HEK293T (cell line): ENCODE data around the gene IL31.
"Not testable (repeated sequence)": the region's sequence is repeated elsewhere in the genome, so short reads cannot be mapped to it uniquely, and the experiment has no call there.

Experiments used
- CTCF ChIA-PET: fragments of 350-600 bp; formaldehyde crosslinking; extraction: SDS; loops from one replicate; lab custom pipeline; 2021; ENCODE audit warnings: antibody characterized with exemption, inconsistent platforms; lab: Yijun Ruan, JAX
- POLR2A ChIA-PET: fragments of 350-600 bp; formaldehyde crosslinking; extraction: SDS; loops from one replicate; lab custom pipeline; 2020; ENCODE audit warnings: antibody characterized with exemption, inconsistent platforms; lab: Yijun Ruan, JAX
- DNase-seq: peaks from one replicate; pipeline ENCODE4 v3.0.0; 2012; ENCODE audit warnings: mixed read lengths; ENCODE audit errors: extremely low spot score
- ARNT ChIP-seq: fragments of 450-650 bp; IDR thresholded peaks from 2 replicates; pipeline ENCODE4 v1.6.1; 2017; ENCODE audit warnings: mild to moderate bottlenecking
- BHLHE40 ChIP-seq: fragments of 450-650 bp; IDR thresholded peaks from 2 replicates; pipeline ENCODE4 v1.6.1; 2016; ENCODE audit warnings: mild to moderate bottlenecking, moderate library complexity, borderline replicate concordance
- CTBP1 ChIP-seq: fragments of 450-650 bp; IDR thresholded peaks from 2 replicates; pipeline ENCODE4 v1.6.1; 2016; ENCODE audit warnings: borderline replicate concordance
- ELF4 ChIP-seq: fragments of 450-650 bp; IDR thresholded peaks from 2 replicates; pipeline ENCODE4 v1.6.1; 2017; ENCODE audit warnings: antibody characterized with exemption
- FOXA1 ChIP-seq: fragments of 450-650 bp; IDR thresholded peaks from 2 replicates; pipeline ENCODE4 v1.6.1; 2016; ENCODE audit warnings: mild to moderate bottlenecking
- FOXK2 ChIP-seq: fragments of 450-650 bp; IDR thresholded peaks from 2 replicates; pipeline ENCODE4 v1.6.1; 2016; ENCODE audit warnings: mild to moderate bottlenecking
- FOXM1 ChIP-seq: fragments of 450-650 bp; IDR thresholded peaks from 2 replicates; pipeline ENCODE4 v1.6.1; 2017; ENCODE audit warnings: mild to moderate bottlenecking, borderline replicate concordance
- HDGF ChIP-seq: fragments of 450-650 bp; IDR thresholded peaks from 2 replicates; pipeline ENCODE4 v1.6.1; 2017; ENCODE audit warnings: antibody characterized with exemption, borderline replicate concordance
- L3MBTL2 ChIP-seq: fragments of 450-650 bp; conservative IDR thresholded peaks from 2 replicates; pipeline ENCODE4 v1.6.1; 2016; ENCODE audit warnings: mild to moderate bottlenecking
- LEF1 ChIP-seq: fragments of 450-650 bp; IDR thresholded peaks from 2 replicates; pipeline ENCODE4 v1.6.1; 2017; ENCODE audit warnings: mild to moderate bottlenecking, borderline replicate concordance
- NFRKB ChIP-seq: fragments of 450-650 bp; IDR thresholded peaks from 2 replicates; pipeline ENCODE4 v1.6.1; 2016; ENCODE audit warnings: mild to moderate bottlenecking, moderate library complexity
- SP1 ChIP-seq: fragments of 450-650 bp; IDR thresholded peaks from 2 replicates; pipeline ENCODE4 v1.6.1; 2017
- SUZ12 ChIP-seq: fragments of 450-650 bp; IDR thresholded peaks from 2 replicates; pipeline ENCODE4 v1.6.1; 2016; ENCODE audit warnings: mild to moderate bottlenecking
- TARDBP ChIP-seq: fragments of 450-650 bp; IDR thresholded peaks from 2 replicates; pipeline ENCODE4 v1.6.1; 2016
- ZNF384 ChIP-seq: fragments of 450-650 bp; IDR thresholded peaks from 2 replicates; pipeline ENCODE4 v1.6.1; 2016
- TF ChIP-seq, protein P1 (sequence below): fragments of 450-650 bp; IDR thresholded peaks from 2 replicates; pipeline ENCODE4 v1.6.1; 2016

IL31 gene

DNA sequence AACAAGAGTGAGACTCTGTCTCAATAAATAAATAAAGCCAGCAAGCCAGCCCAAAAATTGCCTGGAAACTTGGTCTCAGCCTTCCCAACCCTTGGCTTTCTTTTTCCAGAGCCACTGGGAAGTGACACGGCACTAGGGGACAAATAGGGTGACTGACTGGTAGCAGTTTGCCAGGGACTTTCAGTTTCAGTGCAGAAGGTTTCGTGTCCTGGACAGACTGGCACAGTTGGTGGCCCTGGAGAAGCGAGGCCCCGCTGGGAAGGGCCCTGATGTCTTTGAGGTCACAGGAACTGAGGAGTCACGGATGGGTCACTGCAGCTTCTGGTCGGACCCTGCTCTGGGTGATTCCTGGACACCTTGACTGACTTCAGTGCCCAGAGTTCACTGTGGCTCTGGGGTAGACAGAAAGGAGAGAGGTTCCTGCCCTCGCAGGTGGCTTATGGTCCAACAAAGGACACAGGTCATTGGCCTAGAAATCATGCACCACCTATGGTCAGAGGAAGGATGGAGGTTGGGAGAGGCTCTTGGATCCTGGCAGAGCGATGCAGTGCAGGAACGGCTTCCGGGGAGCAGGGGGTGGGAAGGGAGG is 11.6 kb upstream of the IL31 start:
- DNase-seq: no peak
- ChIA-PET CTCF (interaction anchor here (0.6 kb wide), 1 partner anchor 34 kb away, joined by 3 read pairs; no protein-coding TSS in a partner anchor), POLR2A (no interaction called here)
- TF ChIP-seq, protein P1, sequence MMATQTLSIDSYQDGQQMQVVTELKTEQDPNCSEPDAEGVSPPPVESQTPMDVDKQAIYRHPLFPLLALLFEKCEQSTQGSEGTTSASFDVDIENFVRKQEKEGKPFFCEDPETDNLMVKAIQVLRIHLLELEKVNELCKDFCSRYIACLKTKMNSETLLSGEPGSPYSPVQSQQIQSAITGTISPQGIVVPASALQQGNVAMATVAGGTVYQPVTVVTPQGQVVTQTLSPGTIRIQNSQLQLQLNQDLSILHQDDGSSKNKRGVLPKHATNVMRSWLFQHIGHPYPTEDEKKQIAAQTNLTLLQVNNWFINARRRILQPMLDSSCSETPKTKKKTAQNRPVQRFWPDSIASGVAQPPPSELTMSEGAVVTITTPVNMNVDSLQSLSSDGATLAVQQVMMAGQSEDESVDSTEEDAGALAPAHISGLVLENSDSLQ: no peak

DNA sequence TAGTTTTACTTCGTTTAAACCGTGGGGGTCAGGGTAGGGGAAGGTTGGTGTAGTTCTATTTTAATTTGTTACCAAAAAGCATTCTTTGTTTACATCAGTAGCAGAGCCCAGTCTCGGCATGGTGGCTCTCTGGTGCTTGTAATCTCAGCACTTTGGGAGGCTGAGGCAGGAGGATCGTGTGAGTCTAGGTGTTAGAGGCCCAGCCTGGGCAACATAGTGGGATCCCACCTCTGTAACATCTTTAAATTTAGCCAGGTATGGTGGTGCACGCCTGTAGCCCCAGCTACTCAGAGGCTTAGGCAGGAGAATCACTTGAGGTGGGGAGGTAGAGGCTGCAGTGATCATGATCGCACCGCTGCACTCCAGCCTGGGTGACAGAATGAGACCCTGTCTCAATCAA is 11.1 kb upstream of the IL31 start:
- TF ChIP-seq CTBP1: no peak
- TF ChIP-seq FOXA1: no peak
- TF ChIP-seq, protein P1: no peak
- no peak for TF ChIP-seq ARNT
- no peak for TF ChIP-seq NFRKB
- TF ChIP-seq L3MBTL2: no peak
- no peak for TF ChIP-seq SUZ12
- no peak for TF ChIP-seq ELF4
- TF ChIP-seq FOXK2: no peak
- no peak for TF ChIP-seq SP1
- no peak for TF ChIP-seq HDGF
- no peak for TF ChIP-seq TARDBP
- TF ChIP-seq BHLHE40: no peak
- TF ChIP-seq LEF1: no peak
- TF ChIP-seq ZNF384: no peak
- no peak for TF ChIP-seq FOXM1
- ChIA-PET POLR2A (no interaction called here), CTCF (no interaction called here)
- no peak for DNase-seq

DNA sequence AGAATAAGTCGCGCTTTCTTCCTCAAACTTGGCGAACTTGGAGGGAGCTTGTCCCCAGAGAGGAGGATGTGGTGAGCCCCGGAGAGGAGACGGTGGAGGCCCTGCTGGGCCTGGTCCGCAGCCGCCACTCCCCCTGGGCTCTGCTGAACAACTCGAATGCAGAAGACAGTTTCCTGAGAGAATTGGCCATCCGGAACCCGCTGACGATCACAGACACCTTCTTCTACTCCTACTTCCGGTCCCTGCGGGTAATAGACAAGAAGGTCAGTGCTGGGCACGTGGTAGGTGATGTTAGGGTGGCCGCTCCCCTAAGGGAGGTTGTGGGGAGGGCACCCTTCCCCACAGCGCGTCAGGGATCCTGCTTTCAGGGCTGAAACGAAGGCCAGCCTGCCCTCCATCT is 10.5 kb upstream of the IL31 start:
- DNase-seq: no peak
- CTCF ChIA-PET: no interaction called here
- TF ChIP-seq LEF1 (no peak), ARNT (no peak), CTBP1 (no peak), NFRKB (no peak), ELF4 (no peak), TARDBP (no peak), SUZ12 (no peak), SP1 (no peak), FOXM1 (no peak)
- TF ChIP-seq, protein P1: no peak
- POLR2A ChIA-PET: no interaction called here

DNA sequence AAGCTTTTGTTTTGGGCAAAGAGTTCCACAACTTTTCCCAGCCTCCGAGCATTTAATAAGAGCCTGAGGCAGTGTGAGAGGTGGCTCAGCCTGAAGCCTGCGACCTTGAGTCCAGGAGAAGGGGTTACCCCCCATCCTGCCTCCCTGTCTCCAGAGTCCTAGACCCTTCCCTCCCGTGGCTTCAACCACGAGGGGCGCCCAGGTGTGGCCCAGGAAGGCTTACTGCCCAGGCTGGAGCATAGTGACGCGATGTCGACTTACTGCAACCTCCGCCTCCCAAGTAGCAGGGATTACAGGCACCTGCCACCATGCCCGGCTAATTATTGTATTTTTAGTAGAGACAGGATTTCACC is 9.5 kb upstream of the IL31 start:
- ChIA-PET CTCF (no interaction called here), POLR2A (no interaction called here)
- TF ChIP-seq, protein P1: no peak
- TF ChIP-seq BHLHE40: no peak
- no peak for TF ChIP-seq LEF1
- no peak for TF ChIP-seq SUZ12
- no peak for TF ChIP-seq NFRKB
- TF ChIP-seq HDGF: no peak
- no peak for TF ChIP-seq SP1
- no peak for TF ChIP-seq ZNF384
- TF ChIP-seq TARDBP: no peak
- no peak for TF ChIP-seq CTBP1
- no peak for TF ChIP-seq FOXK2
- TF ChIP-seq FOXM1: no peak
- TF ChIP-seq FOXA1: no peak
- no peak for DNase-seq

DNA sequence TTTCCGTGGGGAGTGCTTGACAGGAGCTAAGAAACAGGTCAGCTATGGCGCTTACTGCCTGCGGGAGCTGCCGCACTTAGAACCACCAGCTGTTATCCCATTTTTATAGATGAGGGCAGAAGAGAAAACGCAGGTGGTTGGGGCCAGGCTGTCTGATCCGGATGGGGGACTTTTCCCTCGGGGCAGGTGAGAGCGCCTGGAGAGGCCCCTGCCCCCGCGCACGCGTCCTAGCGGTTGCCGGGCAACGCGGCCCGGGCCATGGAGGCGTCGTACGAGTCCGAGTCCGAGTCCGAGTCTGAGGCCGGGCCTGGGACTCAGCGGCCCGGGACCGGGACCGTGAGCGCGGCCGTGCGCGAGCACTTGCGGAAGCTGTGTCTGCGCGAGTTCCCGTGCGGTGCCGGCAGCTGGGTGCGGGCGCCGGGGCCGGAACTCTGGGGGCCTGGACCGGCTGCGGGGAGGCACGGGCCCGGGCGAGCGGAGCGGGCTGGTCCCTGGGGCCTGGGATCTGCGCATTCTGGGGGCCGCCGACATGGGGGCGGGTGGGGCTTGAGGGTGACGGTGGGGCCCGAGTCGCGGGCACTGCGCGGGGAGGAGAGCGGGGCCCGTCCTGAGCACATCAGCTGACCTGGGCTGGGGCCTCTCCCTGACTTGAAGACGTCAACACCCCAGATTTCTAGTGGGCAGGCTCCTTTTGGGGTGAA is 9.0 kb upstream of the IL31 start, which contains the start of gene LRRC43:
LRRC43 (plus strand) TSS at position 237 of the 701 bp plus-strand sequence; CDS start at position 259, 22 bp downstream.
- ChIA-PET POLR2A (no interaction called here), CTCF (no interaction called here)
- no peak for DNase-seq
- no peak for TF ChIP-seq FOXA1
- TF ChIP-seq SP1: no peak
- no peak for TF ChIP-seq LEF1
- TF ChIP-seq, protein P1: no peak
- no peak for TF ChIP-seq FOXK2
- no peak for TF ChIP-seq HDGF
- no peak for TF ChIP-seq TARDBP
- no peak for TF ChIP-seq ZNF384
- no peak for TF ChIP-seq ELF4
- TF ChIP-seq SUZ12: no peak
- TF ChIP-seq ARNT: no peak
- TF ChIP-seq CTBP1: no peak
- TF ChIP-seq NFRKB: no peak
- no peak for TF ChIP-seq FOXM1
- TF ChIP-seq BHLHE40: no peak
- TF ChIP-seq L3MBTL2: no peak

DNA sequence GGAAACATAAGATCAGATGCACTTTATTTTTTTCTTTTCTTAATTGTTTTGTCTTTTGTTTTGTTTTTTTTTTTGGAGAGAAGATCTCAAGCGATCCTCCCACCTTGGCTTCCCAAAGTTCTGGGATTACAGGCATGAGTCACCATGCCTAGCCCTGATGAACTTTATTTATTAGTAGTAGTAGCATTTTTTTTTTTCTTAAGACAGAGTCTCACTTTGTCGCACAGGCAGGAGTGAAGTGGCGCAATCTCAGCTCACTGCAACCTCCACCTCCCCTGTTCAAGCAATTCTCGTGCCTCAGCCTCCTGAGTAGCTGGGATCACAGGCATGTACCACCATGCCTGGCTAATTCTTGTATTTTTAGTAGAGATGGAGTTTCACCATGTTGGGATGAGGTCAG is 2.5 kb upstream of the IL31 start:
- CTCF ChIA-PET: interaction anchor here (0.5 kb wide), 1 partner anchor 15 kb away, joined by 3 read pairs; no protein-coding TSS in a partner anchor
- DNase-seq, POLR2A ChIA-PET: not testable (repeated sequence)
